Natural killer cell (primary cell): Measurements from ENCODE around the gene MARK1. TPM values are rescaled to one million over a fixed set of nuclear protein-coding genes. Genes with fewer than 3 reads are reported as not detected.

Source experiments
- ATAC-seq, 3 donors: fragments of 150-1000 bp in 2 of 3; fragments of 200-7000 bp in 1 of 3; cut with Tn5 transposase; 1 replicate in 1 of 3; 2 replicates in 2 of 3; pipeline ENCODE4 v1.10.0; 2021; ENCODE audit warnings: mild to moderate bottlenecking in 2 of 3, moderate library complexity in 2 of 3
- DNase-seq, 2 donors: peaks; one replicate each; pipeline versions ENCODE4 v3.0.0 to v3.0.0-alpha.2; 2013 to 2021; ENCODE audit warnings: mixed read lengths in 1 of 2
- H3K27ac ChIP-seq: one replicate; pipeline ENCODE4 v1.5.1; 2013; ENCODE audit warnings: mild to moderate bottlenecking, low read length
- H3K27me3 ChIP-seq: one replicate; pipeline ENCODE4 v1.6.1; 2013; ENCODE audit warnings: low read length; ENCODE audit not compliant: control insufficient read depth, insufficient read depth
- H3K36me3 ChIP-seq: one replicate; pipeline ENCODE4 v1.6.1; 2013; ENCODE audit warnings: low read length; ENCODE audit not compliant: control insufficient read depth, insufficient read depth
- H3K4me1 ChIP-seq: one replicate; pipeline ENCODE4 v1.6.1; 2013; ENCODE audit warnings: low read length; ENCODE audit not compliant: control insufficient read depth, insufficient read depth
- H3K4me3 ChIP-seq: one replicate; pipeline ENCODE4 v1.5.1; 2013; ENCODE audit warnings: low read length
- H3K9me3 ChIP-seq: one replicate; pipeline ENCODE4 v1.6.1; 2013; ENCODE audit warnings: low read length; ENCODE audit not compliant: control insufficient read depth, insufficient read depth
- H3K27ac Mint-ChIP-seq, 2 donors: one replicate each; pipeline ENCODE4 v1.8.0; 2022; ENCODE audit warnings: mild to moderate bottlenecking in 2 of 2, mixed read lengths in 2 of 2, moderate library complexity in 1 of 2
- H3K27me3 Mint-ChIP-seq, 2 donors: one replicate each; pipeline ENCODE4 v1.8.0; 2022; ENCODE audit warnings: low read depth in 2 of 2, mixed read lengths in 2 of 2
- H3K36me3 Mint-ChIP-seq: one replicate; pipeline ENCODE4 v1.8.0; 2022; ENCODE audit warnings: mixed read lengths
- H3K4me1 Mint-ChIP-seq, 2 donors: one replicate each; pipeline ENCODE4 v1.8.0; 2022; ENCODE audit warnings: mixed read lengths in 2 of 2
- H3K4me3 Mint-ChIP-seq: one replicate; pipeline ENCODE4 v1.8.0; 2022; ENCODE audit warnings: mild to moderate bottlenecking, moderate library complexity, mixed read lengths
- H3K9me3 Mint-ChIP-seq, 2 donors: one replicate each; pipeline ENCODE4 v1.8.0; 2022; ENCODE audit warnings: mixed read lengths in 2 of 2
- WGBS: methylation state at CpG from one replicate; pipeline ENCODE4 v1.1.7; 2013; ENCODE audit warnings: missing lambda C conversion rate; ENCODE audit not compliant: insufficient coverage; 5-methylcytosine and 5-hydroxymethylcytosine counted together
- intact Hi-C: fragments of 100-400 bp; cut with micrococcal nuclease; formaldehyde crosslinking; loops from one replicate; pipeline ENCODE4 v1.14.2; 2022
- total RNA-seq, 4 donors: library from RNA; stranded (reverse); fragments of 120-200 nt in 1 of 4; gene quantifications; one replicate each; pipeline versions ENCODE4 v1.2.3 to v1.2.4, GENCODE V29; 2013 to 2022
- TF ChIP-seq, protein P1 (sequence below): fragments of 200-600 bp; IDR thresholded peaks from one replicate; pipeline ENCODE4 v1.8.0; 2022; ENCODE audit warnings: antibody characterized with exemption

The MARK1 gene
- total RNA-seq, 3 donors from 2014 or later (not counting 1 experiment from before 2014, with no cell fraction given), result 0.13 TPM; not detected in 2

DNA sequence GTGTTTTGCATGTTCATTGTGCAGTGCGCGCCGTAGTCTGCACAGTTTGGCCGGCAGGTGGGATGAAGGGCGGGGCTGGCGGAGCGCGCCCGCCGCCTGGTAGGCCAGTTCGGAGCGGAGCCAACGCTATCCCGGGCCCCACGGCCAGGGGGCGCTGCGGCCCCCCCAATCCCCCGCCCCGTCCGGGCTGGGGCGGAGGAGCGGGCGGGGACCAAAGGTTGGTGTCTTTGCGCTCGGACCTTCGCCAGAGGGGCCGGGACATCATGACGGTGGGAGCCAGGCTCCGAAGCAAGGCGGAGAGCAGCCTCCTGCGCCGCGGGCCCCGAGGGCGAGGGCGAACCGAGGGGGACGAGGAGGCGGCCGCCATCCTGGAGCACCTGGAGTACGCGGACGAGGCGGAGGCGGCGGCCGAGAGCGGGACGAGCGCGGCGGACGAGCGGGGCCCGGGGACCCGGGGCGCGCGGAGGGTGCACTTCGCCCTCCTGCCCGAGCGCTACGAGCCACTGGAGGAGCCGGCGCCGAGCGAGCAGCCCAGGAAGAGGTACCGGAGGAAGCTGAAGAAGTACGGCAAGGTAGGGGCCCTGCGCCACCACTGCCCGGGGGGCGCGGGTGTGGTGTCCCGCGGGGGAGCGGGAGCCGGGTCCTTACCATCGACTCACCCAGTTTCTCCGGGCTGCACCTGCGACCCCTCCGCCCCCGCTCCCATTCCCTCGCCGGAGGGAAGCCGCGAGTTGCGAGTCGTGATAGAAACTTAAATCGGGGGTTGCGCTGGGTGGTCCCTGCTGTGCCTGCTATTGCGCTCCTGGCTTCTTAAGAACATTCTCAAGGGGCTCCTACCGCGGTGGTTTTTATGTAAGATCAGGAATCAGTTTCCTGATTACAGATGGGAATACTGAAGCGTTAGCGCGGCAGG, 162.5 kb downstream of the MARK1 start, which contains the start of gene C1orf115:
TSS of gene C1orf115 (plus strand) at position 224 of the 913 bp plus-strand sequence. CDS start at position 264, 40 bp downstream.
- Histone ChIP-seq H3K9me3 (no peaks in the 10 kb centered on the region), H3K27me3 (peaks cover 7% of the 10 kb centered on the region), H3K4me1 (peaks cover 11% of the 10 kb centered on the region), H3K27ac (no peak within 1 kb of the TSS), H3K4me3 (peak within 1 kb of the TSS; percentile 30), H3K36me3 (no peaks in the 10 kb centered on the region)
- Mint-ChIP-seq H3K9me3 (no peaks in the 10 kb centered on the region), H3K4me3 (peak within 1 kb of the TSS; percentile 80), H3K27me3 (peaks cover 11 to 22% of the 10 kb centered on the region in 2 donors), H3K27ac (peak within 1 kb of the TSS in 1 of 2 donors; percentile 70), H3K36me3 (no peaks in the 10 kb centered on the region), H3K4me1 (peaks cover 6 to 9% of the 10 kb centered on the region in 2 donors)
- 6% methylated on average over 96 of the region's 96 CpGs for WGBS
- peak; percentile 94 to 99 (median 98) for ATAC-seq
- peak; percentile 62 to 79 for DNase-seq
- TF ChIP-seq, protein P1, sequence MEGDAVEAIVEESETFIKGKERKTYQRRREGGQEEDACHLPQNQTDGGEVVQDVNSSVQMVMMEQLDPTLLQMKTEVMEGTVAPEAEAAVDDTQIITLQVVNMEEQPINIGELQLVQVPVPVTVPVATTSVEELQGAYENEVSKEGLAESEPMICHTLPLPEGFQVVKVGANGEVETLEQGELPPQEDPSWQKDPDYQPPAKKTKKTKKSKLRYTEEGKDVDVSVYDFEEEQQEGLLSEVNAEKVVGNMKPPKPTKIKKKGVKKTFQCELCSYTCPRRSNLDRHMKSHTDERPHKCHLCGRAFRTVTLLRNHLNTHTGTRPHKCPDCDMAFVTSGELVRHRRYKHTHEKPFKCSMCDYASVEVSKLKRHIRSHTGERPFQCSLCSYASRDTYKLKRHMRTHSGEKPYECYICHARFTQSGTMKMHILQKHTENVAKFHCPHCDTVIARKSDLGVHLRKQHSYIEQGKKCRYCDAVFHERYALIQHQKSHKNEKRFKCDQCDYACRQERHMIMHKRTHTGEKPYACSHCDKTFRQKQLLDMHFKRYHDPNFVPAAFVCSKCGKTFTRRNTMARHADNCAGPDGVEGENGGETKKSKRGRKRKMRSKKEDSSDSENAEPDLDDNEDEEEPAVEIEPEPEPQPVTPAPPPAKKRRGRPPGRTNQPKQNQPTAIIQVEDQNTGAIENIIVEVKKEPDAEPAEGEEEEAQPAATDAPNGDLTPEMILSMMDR, result peak; percentile 82
- intact Hi-C loops, result loop anchor here (1.0 kb wide), 1 partner anchor 43 kb away; no protein-coding TSS in a partner anchor

DNA sequence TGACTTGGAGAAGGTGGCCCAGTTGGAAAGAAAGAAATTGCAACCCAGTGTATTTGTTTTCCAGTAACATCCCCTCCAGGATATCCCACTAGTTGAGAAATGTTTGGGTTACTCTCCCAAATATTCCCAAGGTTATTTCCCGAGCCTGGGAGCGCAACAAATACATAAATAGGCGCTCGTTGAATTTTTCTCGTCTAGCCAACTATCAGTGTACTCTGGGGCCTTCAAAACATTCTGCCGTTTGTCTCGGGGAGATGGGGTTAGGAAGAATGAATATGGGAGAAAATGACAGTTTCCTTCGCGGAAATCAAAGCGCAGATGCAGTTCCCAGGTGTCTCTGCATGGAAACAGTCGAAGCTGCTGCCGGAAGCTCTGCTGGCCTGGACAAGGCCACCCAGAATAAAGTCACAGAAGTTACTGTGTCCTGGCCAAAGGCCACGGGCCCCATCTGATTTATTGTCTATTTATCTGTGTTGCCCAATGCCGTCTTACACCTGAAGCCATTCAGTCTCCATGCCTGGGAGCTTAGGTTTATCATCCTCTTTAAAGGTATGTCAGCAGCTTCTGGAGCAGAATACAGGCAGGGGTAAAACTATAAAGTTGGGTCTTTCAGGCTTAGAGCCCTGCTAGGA, 163.2 kb downstream of the MARK1 start:
- H3K4me3 ChIP-seq, result no peak overlapping the region
- peaks cover 11% of the 10 kb centered on the region for H3K4me1 ChIP-seq
- no peaks in the 10 kb centered on the region for H3K36me3 Mint-ChIP-seq
- peaks cover 11 to 22% of the 10 kb centered on the region in 2 donors for H3K27me3 Mint-ChIP-seq
- no peak overlapping the region for H3K27ac ChIP-seq
- peak overlapping the region; percentile 62 for H3K4me3 Mint-ChIP-seq
- H3K9me3 ChIP-seq, result no peaks in the 10 kb centered on the region
- no peak for DNase-seq
- peaks cover 6 to 9% of the 10 kb centered on the region in 2 donors for H3K4me1 Mint-ChIP-seq
- H3K9me3 Mint-ChIP-seq, result no peaks in the 10 kb centered on the region
- no peak overlapping the region for H3K27ac Mint-ChIP-seq
- H3K27me3 ChIP-seq, result peaks cover 7% of the 10 kb centered on the region
- 89% methylated on average over 14 of the region's 14 CpGs for WGBS
- intact Hi-C loops, result no loop called here
- TF ChIP-seq, protein P1, result no peak
- no peaks in the 10 kb centered on the region for H3K36me3 ChIP-seq
- no peak for ATAC-seq

DNA sequence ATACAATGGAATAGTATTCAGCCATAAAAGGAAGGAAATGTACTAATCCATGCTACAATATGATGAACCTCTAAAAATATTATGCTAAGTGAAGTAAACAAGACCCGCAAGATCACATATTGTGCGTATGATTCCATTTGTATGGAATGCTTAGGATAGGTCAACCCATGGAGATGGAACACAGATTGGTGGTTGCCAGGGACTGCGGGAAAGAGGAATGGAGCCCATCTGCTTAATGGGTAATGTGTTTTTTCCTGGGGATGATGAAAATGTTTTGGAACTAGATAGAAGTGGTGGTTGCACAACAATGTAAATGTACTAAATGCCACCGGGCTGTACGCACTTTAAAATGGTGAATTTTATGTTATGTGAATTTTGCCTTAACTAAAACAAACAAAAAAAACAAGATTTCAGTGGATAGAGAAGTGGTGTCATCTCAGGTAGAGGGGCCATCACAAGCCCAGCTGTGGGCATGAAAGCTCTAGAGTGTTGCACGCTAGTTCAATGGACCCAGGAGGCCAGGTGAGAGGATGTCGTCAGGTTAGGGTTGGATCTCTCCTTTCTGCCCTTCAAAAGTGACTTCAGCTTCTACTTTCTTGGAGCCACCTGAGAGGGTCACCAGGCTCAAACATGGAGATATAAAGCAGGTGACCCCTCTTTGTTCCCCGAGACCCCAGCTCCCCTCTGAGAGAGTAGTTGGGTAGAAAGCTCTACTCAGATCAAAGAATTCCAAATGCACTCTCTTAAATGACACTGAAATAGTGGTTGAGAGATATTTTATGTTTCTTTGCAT, 164.7 kb downstream of the MARK1 start:
- H3K36me3 Mint-ChIP-seq, result no peaks in the 10 kb centered on the region
- Histone ChIP-seq H3K4me1 (peaks cover 11% of the 10 kb centered on the region), H3K36me3 (no peaks in the 10 kb centered on the region), H3K9me3 (no peaks in the 10 kb centered on the region), H3K27ac (no peak overlapping the region), H3K27me3 (peaks cover 7% of the 10 kb centered on the region), H3K4me3 (no peak overlapping the region)
- DNase-seq, result no peak
- no peak overlapping the region for H3K27ac Mint-ChIP-seq
- H3K4me3 Mint-ChIP-seq, result no peak overlapping the region
- H3K27me3 Mint-ChIP-seq, result peaks cover 11 to 22% of the 10 kb centered on the region in 2 donors
- TF ChIP-seq, protein P1, result no peak
- no peak for ATAC-seq
- WGBS, result 97% methylated on average over 6 of the region's 8 CpGs
- no peaks in the 10 kb centered on the region for H3K9me3 Mint-ChIP-seq
- intact Hi-C loops, result no loop called here
- peaks cover 6 to 9% of the 10 kb centered on the region in 2 donors for H3K4me1 Mint-ChIP-seq
